ENCODE results near the gene HSD11B1. TPM values are rescaled to one million over a fixed set of nuclear protein-coding genes. Genes with fewer than 3 reads are reported as not detected.

HSD11B1 gene
- total RNA-seq, 1 donor from 2014 or later = 0.75 TPM

DNA sequence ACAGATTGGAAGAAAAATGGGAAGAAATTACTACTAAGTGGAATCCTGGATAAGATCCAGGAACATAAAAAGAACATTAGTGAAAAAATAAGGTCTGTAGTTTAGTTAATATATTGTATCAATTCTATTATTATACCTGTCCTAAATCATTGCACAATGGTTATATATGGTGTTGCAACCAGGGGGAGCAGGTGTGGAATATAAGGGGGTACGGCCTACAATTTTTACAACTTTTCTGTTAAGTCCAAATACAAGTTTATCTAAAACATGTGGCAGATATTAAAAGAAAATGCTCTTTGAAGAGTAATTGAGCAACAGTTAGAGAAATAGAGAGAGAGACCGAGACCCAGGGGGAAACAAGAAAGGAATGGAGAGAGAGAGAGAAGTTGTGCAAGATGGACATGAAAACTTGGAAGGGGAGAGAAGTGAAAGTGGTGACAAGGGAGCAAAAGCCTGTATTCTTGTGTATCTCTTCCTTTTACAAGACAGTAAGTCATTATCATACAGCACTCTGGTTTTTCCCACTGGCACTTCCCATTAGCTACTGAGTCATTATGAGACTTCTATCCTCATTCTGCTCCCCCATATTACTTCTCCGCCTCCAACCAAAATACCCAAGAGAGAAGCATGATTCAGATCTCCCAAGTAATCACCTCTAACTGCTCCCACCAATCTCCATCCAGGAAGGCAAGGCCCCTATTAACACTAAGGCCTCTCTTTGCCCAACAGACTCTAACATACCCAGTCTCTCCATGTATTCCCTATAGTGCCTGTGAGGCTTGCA lies 29.0 kb downstream of the HSD11B1 start:
- no peak overlapping the region for H3K4me3 ChIP-seq (ENCODE audit: low read depth, low read length)
- TF ChIP-seq, protein P1, sequence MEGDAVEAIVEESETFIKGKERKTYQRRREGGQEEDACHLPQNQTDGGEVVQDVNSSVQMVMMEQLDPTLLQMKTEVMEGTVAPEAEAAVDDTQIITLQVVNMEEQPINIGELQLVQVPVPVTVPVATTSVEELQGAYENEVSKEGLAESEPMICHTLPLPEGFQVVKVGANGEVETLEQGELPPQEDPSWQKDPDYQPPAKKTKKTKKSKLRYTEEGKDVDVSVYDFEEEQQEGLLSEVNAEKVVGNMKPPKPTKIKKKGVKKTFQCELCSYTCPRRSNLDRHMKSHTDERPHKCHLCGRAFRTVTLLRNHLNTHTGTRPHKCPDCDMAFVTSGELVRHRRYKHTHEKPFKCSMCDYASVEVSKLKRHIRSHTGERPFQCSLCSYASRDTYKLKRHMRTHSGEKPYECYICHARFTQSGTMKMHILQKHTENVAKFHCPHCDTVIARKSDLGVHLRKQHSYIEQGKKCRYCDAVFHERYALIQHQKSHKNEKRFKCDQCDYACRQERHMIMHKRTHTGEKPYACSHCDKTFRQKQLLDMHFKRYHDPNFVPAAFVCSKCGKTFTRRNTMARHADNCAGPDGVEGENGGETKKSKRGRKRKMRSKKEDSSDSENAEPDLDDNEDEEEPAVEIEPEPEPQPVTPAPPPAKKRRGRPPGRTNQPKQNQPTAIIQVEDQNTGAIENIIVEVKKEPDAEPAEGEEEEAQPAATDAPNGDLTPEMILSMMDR (conservative IDR thresholded peaks at IDR 0.05; ENCODE audit: low read depth, low read length) = no peak
- DNase-seq (ENCODE audit: low read depth) = no peak

DNA sequence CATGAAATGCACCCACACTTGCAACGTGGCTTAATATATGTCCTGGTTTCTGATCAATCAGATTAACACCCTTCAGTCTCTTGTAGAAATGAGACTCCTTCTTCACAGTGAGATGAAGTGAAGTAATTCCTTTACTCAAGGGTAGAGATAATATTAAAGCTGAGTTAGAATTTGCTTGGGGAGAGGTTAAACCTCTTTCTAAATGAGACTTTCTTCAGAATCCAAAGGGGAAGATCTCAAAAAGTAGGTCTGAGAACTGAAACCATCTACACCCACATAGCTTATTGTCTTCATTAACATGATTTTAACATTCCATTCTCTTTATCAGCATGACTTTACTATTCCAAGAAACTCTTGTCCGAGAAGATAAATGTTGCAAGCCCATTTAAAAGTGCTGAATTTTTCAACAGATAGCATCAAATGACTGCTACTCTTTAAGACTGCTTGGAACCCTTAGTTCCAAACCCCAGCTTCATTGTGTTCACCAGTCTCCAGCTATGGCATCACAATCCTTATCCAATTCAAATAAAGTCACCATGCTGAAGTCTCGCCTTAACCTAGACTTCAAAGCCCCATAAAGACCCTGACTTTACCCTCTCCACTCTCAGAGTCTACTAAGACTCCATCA lies 32.0 kb downstream of the HSD11B1 start:
- H3K4me3 ChIP-seq (ENCODE audit: low read depth, low read length) = no peak overlapping the region
- no peak for DNase-seq (ENCODE audit: low read depth)
- TF ChIP-seq, protein P1 (conservative IDR thresholded peaks at IDR 0.05; ENCODE audit: low read depth, low read length) = no peak

DNA sequence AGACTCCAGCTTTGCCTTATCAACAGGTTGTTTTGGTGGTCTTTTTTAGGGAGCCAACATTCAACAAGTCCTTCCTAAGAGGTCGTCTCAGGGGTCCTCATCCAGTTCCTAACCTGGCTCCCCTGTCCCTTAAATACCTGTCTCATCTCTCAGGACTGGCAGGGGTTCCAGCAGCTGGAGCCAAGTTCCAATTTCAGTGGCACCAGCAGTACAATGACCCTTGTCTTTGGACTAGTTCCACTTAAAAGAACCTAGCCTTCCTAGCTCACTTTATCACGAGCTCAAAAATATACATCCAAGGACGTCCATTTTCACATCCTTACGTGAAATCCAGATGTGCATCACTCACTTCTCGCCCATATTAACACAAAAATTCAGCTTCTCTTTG lies 32.5 kb downstream of the HSD11B1 start:
- DNase-seq (ENCODE audit: low read depth) = no peak
- TF ChIP-seq, protein P1 (conservative IDR thresholded peaks at IDR 0.05; ENCODE audit: low read depth, low read length) = no peak
- no peak overlapping the region for H3K4me3 ChIP-seq (ENCODE audit: low read depth, low read length)

DNA sequence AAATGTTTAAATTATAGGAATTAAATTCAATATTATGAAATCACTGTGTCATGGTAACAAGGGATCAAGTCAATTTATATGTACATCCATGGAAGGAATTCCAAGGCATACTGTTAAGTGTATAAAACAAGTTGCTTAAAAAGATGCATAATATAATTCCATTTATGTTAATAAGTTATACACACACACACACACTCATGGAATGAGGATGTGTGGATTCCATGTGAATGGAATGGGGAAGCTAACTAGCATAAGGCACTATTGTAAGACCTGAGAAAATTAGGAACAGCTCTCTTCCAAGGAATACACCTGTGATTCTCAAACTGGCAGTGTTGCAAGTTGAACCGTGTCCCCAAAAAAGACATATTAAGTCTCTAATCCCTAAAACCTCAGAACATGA lies 33.6 kb downstream of the HSD11B1 start:
- no peak for DNase-seq (ENCODE audit: low read depth)
- no peak overlapping the region for H3K4me3 ChIP-seq (ENCODE audit: low read depth, low read length)
- TF ChIP-seq, protein P1 (conservative IDR thresholded peaks at IDR 0.05; ENCODE audit: low read depth, low read length) = no peak

DNA sequence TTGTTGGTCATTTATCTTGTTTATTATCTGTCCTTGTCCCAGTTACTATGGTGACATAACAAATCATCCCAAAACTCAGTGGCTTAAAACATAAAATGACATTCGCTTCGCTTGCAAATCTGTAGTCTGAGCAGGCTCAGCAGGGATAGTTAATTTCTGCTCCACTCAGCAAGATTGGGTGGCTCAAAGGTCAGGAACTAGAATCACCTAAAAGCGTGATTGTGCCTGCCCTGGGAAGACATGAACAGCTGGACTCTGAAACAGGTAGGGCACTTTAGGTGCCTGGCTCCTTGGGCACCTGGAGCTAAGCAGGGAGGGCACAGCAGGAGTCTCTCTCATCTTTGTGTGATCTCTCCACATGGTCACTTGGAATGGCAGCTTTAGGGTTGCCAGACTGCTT lies 36.5 kb downstream of the HSD11B1 start:
- DNase-seq (ENCODE audit: low read depth) = no peak
- TF ChIP-seq, protein P1 (conservative IDR thresholded peaks at IDR 0.05; ENCODE audit: low read depth, low read length) = no peak
- H3K4me3 ChIP-seq (ENCODE audit: low read depth, low read length) = no peak overlapping the region

DNA sequence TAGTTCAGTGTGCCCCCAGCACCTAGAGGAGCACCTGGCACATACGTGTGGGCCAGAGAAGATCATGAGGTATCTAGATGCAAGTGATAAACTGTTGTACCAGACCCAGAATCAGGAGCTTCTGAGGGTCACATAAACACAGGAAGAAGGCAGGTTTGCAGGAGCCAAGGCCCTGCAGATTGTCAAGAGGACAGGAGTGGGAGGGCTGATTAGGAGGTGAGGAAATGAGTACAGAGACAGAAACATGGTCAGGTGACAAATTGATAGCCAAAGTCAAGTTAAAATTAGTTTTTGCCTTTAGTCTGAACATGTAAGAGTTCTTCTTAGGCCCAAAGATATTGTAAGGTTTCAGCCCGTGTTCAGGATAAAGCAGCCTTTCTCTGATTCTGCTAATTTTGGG lies 37.2 kb downstream of the HSD11B1 start:
- TF ChIP-seq, protein P1 (conservative IDR thresholded peaks at IDR 0.05; ENCODE audit: low read depth, low read length) = no peak
- no peak for DNase-seq (ENCODE audit: low read depth)

More for the DNA sequence above, 37.2 kb downstream of the HSD11B1 start:
- peak overlapping the region; percentile 30 for H3K4me3 ChIP-seq (ENCODE audit: low read depth, low read length)

Measured in epithelial cell of proximal tubule (primary cell).